D721Med (cell line): ENCODE results near the gene C19orf12.

Source experiments
- DNase-seq: peaks from one replicate; pipeline ENCODE4 v3.0.0; 2011; ENCODE audit warnings: low spot score; ENCODE audit not compliant: insufficient read length
- FAIRE-seq: peaks from 2 replicates; lab custom pipeline; 2011; peaks lifted over from hg19 to GRCh38; lab: Jason Lieb, UNC
- TF ChIP-seq, protein P1 (sequence below): IDR thresholded peaks from 2 replicates; pipeline ENCODE4 v1.5.1; 2012; ENCODE audit warnings: mild to moderate bottlenecking, control low read depth; ENCODE audit not compliant: insufficient read depth; ENCODE audit errors: missing control alignments

C19orf12 gene

GRCh38 chr19:29680937-29681336 is 34.1 kb downstream of the C19orf12 start:
- no peak for FAIRE-seq
- TF ChIP-seq, protein P1, sequence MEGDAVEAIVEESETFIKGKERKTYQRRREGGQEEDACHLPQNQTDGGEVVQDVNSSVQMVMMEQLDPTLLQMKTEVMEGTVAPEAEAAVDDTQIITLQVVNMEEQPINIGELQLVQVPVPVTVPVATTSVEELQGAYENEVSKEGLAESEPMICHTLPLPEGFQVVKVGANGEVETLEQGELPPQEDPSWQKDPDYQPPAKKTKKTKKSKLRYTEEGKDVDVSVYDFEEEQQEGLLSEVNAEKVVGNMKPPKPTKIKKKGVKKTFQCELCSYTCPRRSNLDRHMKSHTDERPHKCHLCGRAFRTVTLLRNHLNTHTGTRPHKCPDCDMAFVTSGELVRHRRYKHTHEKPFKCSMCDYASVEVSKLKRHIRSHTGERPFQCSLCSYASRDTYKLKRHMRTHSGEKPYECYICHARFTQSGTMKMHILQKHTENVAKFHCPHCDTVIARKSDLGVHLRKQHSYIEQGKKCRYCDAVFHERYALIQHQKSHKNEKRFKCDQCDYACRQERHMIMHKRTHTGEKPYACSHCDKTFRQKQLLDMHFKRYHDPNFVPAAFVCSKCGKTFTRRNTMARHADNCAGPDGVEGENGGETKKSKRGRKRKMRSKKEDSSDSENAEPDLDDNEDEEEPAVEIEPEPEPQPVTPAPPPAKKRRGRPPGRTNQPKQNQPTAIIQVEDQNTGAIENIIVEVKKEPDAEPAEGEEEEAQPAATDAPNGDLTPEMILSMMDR = no peak
- no peak for DNase-seq

- DNase-seq (no peak), FAIRE-seq (no peak)
- TF ChIP-seq, protein P1 = no peak
These were observed 34.6 kb downstream of the C19orf12 start for GRCh38 chr19:29680447-29680846.

DNA sequence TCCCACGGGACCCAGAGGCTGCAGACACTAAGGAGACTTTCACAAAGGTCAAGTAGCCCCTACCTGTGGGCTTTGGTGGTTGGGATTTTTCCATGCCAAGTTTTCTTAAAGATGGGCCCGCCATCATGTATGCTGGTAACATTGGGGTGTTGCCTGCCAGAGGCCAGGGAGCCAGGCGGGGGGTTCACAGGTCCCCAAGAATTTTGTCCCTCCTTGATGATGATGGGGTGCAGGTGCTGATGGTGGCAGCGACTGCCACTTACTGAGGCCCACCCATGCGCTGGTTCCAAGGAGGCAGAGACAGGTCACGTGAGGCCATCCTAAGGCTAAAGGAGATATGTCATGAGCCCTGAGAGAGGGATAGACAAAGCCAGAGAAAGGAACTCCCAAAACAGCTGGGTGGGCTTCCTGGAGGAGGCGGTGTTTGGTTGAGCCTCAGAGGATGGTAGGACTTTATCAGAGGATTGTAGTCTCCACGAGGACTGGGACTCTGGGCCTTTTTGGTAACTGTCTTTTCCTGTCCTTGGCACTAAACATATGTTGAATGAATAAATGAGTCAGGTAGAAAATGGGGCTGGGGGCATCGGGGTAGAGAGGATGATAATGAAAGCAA is 35.4 kb downstream of the C19orf12 start:
- FAIRE-seq = no peak
- TF ChIP-seq, protein P1 = no peak
- DNase-seq = no peak

GRCh38 chr19:29678484-29679106 is 36.5 kb downstream of the C19orf12 start:
- DNase-seq = no peak
- TF ChIP-seq, protein P1 = no peak
- FAIRE-seq = no peak

GRCh38 chr19:29677001-29677817 is 37.9 kb downstream of the C19orf12 start:
- no peak for DNase-seq
- TF ChIP-seq, protein P1 = no peak
- FAIRE-seq = no peak

DNA sequence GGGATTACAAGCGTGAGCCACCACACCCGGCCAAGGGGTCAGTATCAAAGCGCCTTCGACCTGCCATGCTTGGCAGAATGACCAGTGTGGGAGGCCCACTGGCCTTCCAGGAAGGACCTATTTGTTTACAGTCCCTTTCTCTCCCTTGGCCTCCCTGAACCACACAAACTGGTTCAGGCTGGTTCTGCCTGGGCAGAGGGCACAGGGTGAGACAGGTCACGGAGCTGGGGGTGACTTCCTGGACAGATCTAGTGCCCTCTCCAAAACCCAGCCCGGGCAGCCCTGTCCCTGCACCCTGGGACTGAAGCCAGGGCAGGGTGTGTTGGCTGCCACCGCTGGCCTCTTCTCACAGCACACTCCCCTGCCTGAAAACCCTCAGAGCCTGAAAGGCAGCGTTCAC is 38.5 kb downstream of the C19orf12 start:
- TF ChIP-seq, protein P1 = no peak
- FAIRE-seq = no peak

DNA sequence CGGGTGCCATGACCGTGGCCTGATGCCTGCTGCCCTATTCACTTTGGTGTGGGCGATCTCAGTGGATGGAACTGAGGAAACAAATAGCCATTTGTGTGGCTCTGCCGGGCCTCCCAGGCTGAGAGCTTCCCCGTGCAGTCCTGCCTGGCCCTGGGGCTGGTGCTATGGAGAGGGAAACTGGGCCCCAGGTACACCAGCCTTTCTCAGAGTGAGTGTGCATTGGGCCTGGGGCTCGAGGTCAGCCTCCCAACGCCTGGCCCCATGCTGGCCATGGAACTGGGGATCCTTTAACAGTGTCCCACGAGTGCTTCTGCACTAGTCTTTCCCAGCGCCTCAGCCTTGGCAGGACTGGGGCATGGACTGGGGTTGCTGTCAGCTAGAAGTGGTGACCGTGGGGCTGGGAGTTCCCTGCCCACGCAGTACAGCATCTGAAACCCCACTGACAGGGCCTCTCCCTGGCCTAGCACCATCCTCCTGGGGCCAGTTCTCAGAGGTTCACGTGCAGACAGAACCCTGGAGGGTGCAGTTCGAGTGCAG is 39.3 kb downstream of the C19orf12 start:
- FAIRE-seq (no peak), DNase-seq (no peak)
- TF ChIP-seq, protein P1 = no peak

More for the DNA sequence above, 38.5 kb downstream of the C19orf12 start:
- DNase-seq = no peak
